Measurements from ENCODE around the gene REPS2. TPM values are rescaled to one million over a fixed set of nuclear protein-coding genes. Genes with fewer than 3 reads are reported as not detected.
A peak's percentile ranks its signal among the peaks of the same experiment; 100 is the strongest.

REPS2 gene
- total and polyA plus RNA-seq, 3 experiments from 2014 or later: 0.02 to 0.49 (median 0.11) TPM

DNA sequence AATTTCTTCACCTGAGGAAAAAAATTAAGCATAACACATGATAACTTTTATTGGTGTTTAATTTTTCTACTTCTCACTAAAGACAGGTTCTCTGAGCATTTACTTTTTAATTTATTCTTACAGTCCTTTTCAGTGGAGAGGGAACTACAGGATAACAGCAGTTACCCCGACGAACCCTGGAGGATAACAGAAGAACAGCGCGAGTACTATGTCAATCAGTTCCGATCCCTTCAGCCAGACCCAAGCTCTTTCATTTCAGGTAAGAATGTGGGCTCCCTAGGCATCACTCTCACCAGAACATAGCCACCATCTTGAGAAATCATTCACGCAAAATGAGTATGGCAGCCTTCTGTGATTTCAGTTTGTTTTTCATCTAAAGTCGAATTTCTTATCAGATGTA is 100.8 kb downstream of the REPS2 start:
- H3K4me3 Mint-ChIP-seq: no peak overlapping the region
- peaks cover 3 to 6% of the 10 kb centered on the region in 2 donors for H3K27me3 Mint-ChIP-seq
- H3K36me3 ChIP-seq (ENCODE audit: insufficient read depth, low read length): no peaks in the 10 kb centered on the region

DNA sequence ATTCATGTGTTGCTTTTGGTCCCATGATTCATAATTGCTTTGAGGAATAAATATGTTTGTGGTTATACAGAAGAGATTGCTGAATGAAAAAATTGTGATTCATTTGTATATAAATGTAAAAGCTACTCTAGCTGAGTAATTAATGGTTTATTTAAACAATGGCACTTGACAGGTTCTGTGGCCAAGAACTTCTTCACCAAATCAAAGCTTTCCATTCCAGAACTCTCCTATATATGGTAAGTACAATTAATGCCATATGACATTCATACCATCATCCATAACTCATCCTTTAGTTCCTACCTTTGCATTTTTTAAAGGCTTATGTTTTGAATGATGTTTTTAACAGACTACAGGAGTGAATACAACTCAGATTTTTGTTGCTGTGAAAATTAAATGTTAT is 105.8 kb downstream of the REPS2 start:
- Mint-ChIP-seq H3K36me3 (no peaks in the 10 kb centered on the region), H3K27me3 (peaks cover 0 to 3% of the 10 kb centered on the region in 2 donors)
- CTCF ChIA-PET: no interaction called here

More for the DNA sequence above, 100.8 kb downstream of the REPS2 start:
- Histone ChIP-seq H3K9me3 (ENCODE audit: low read length) (no peaks in the 10 kb centered on the region), H3K27me3 (ENCODE audit: insufficient read depth, low read length, poor library complexity, severe bottlenecking) (no peaks in the 10 kb centered on the region), H3K27ac (ENCODE audit: low read depth, low read length) (no peak overlapping the region), H3K4me1 (ENCODE audit: insufficient read depth, low read length) (no peaks in the 10 kb centered on the region), H3K4me3 (ENCODE audit: low read length) (no peak overlapping the region)
- Mint-ChIP-seq H3K4me1 (no peaks in the 10 kb centered on the region), H3K9me3 (no peaks in the 10 kb centered on the region), H3K27ac (no peak overlapping the region), H3K36me3 (no peaks in the 10 kb centered on the region)
- no peak for DNase-seq
- ChIA-PET POLR2A (no interaction called here), CTCF (interaction anchor here (0.8 to 1.2 kb wide), 7 partner anchors 9 to 221 kb away, joined by 3 to 4 read pairs (median 3); no protein-coding TSS in a partner anchor)

DNA sequence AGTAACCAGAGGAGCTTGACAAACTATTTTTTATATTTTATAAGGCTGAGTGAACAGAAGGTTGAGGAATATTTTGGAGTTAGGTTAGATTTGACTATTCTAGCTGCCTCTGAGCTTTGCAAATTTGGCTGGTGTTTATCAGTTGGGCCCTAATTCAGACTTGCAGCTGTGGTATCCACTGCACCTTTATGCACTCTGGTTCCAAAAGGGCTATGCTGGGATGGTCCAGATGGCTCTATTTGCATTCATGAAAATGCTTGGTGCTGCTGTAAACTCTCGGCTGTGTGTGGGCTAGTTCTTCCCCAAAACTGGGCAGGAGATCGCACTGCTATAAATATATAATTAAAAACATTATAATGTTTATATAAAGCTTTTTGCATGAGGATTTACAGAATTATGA is 106.3 kb downstream of the REPS2 start:
- H3K36me3 ChIP-seq (ENCODE audit: insufficient read depth, low read length): no peaks in the 10 kb centered on the region
- H3K27me3 ChIP-seq (ENCODE audit: insufficient read depth, low read length, poor library complexity, severe bottlenecking): no peaks in the 10 kb centered on the region
- H3K27ac ChIP-seq (ENCODE audit: low read depth, low read length): no peak overlapping the region
- Mint-ChIP-seq H3K27ac (peak overlapping the region in 1 of 8 donors; percentile 31), H3K9me3 (no peaks in the 10 kb centered on the region), H3K4me3 (no peak overlapping the region), H3K36me3 (no peaks in the 10 kb centered on the region), H3K27me3 (peaks cover 0 to 3% of the 10 kb centered on the region in 2 donors), H3K4me1 (no peaks in the 10 kb centered on the region)
- H3K9me3 ChIP-seq (ENCODE audit: low read length): no peaks in the 10 kb centered on the region
- H3K4me1 ChIP-seq (ENCODE audit: insufficient read depth, low read length): no peaks in the 10 kb centered on the region
- no peak for DNase-seq
- CTCF ChIA-PET: no interaction called here
- POLR2A ChIA-PET: no interaction called here
- no peak overlapping the region for H3K4me3 ChIP-seq (ENCODE audit: low read length)

More for the DNA sequence above, 105.8 kb downstream of the REPS2 start:
- POLR2A ChIA-PET: no interaction called here
- DNase-seq: no peak
- Histone ChIP-seq H3K4me3 (ENCODE audit: low read length) (no peak overlapping the region), H3K36me3 (ENCODE audit: insufficient read depth, low read length) (no peaks in the 10 kb centered on the region), H3K9me3 (ENCODE audit: low read length) (no peaks in the 10 kb centered on the region), H3K27me3 (ENCODE audit: insufficient read depth, low read length, poor library complexity, severe bottlenecking) (no peaks in the 10 kb centered on the region), H3K27ac (ENCODE audit: low read depth, low read length) (no peak overlapping the region), H3K4me1 (ENCODE audit: insufficient read depth, low read length) (no peaks in the 10 kb centered on the region)
- H3K27ac Mint-ChIP-seq: no peak overlapping the region
- no peaks in the 10 kb centered on the region for H3K4me1 Mint-ChIP-seq
- H3K4me3 Mint-ChIP-seq: no peak overlapping the region
- no peaks in the 10 kb centered on the region for H3K9me3 Mint-ChIP-seq

DNA sequence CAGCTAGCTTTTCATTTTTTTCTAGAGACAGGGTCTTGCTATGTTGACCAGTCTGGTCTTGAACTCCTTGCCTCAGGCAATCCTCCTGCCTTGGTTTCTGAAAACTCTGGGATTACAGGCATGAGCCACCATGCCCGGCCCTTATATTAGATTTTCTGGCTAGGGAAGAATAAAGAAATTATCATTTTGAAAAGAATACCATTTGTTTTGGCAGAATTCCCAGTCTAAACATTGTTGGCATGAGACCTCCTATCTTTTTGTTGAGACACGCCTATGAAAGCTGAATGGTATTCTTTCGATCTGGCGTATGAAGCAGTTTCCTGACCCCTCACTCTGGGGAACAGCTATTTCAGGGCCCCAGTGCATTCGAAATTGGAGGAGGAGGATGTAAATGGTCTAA is 107.0 kb downstream of the REPS2 start:
- H3K27me3 Mint-ChIP-seq: peaks cover 0 to 3% of the 10 kb centered on the region in 2 donors
- H3K27ac Mint-ChIP-seq: no peak overlapping the region
- DNase-seq: no peak
- H3K36me3 Mint-ChIP-seq: no peaks in the 10 kb centered on the region
- POLR2A ChIA-PET: no interaction called here
- no peaks in the 10 kb centered on the region for H3K4me1 Mint-ChIP-seq
- CTCF ChIA-PET: no interaction called here
- no peaks in the 10 kb centered on the region for H3K9me3 Mint-ChIP-seq
- no peak overlapping the region for H3K4me3 ChIP-seq (ENCODE audit: low read length)
- H3K36me3 ChIP-seq (ENCODE audit: insufficient read depth, low read length): no peaks in the 10 kb centered on the region
- H3K4me3 Mint-ChIP-seq: no peak overlapping the region
- no peaks in the 10 kb centered on the region for H3K9me3 ChIP-seq (ENCODE audit: low read length)
- no peaks in the 10 kb centered on the region for H3K4me1 ChIP-seq (ENCODE audit: insufficient read depth, low read length)
- no peaks in the 10 kb centered on the region for H3K27me3 ChIP-seq (ENCODE audit: insufficient read depth, low read length, poor library complexity, severe bottlenecking)
- no peak overlapping the region for H3K27ac ChIP-seq (ENCODE audit: low read depth, low read length)

DNA sequence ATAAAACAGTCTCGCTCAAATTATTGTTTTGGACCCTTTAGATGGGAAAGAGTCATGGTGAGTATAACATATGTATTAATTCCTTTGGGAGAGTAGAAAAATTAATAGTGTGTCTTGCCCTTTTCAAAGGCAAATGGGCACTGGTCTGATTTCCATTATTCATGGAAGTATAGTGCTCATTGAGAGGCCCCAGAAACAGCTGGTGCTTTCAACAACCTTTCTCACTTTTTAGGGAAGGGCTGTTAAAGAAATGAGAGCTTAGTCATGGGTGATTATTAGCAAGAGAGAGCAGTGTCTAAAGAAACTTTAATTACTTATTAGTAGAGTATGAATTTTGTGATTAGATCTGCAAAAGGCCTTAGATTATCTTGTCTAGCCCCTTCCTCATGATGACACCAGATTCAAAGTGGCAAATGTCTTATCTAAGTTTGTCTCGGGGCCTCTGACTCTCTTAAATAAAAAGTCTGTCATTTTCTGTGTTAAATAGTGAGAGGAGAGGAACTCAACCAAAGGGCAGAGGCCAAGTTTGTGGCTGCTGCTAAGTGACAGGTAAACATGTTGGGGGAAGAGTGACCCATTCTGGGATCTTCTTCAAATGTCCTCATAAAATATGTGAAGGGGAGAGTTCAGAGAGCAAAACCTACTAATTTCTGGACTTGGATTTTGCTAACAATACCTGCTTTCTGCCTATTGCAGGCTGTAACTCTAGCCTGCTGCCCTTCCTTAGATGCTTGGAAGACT is 110.6 kb downstream of the REPS2 start:
- POLR2A ChIA-PET: no interaction called here
- Mint-ChIP-seq H3K36me3 (no peaks in the 10 kb centered on the region), H3K27me3 (peaks cover 0 to 8% of the 10 kb centered on the region in 2 donors), H3K9me3 (no peaks in the 10 kb centered on the region), H3K4me3 (no peak overlapping the region), H3K4me1 (no peaks in the 10 kb centered on the region), H3K27ac (no peak overlapping the region)
- H3K27me3 ChIP-seq (ENCODE audit: insufficient read depth, low read length, poor library complexity, severe bottlenecking): no peaks in the 10 kb centered on the region
- H3K4me3 ChIP-seq (ENCODE audit: low read length): no peak overlapping the region
- DNase-seq: no peak
- no peaks in the 10 kb centered on the region for H3K36me3 ChIP-seq (ENCODE audit: insufficient read depth, low read length)
- no peaks in the 10 kb centered on the region for H3K4me1 ChIP-seq (ENCODE audit: insufficient read depth, low read length)
- CTCF ChIA-PET: no interaction called here
- no peak overlapping the region for H3K27ac ChIP-seq (ENCODE audit: low read depth, low read length)
- H3K9me3 ChIP-seq (ENCODE audit: low read length): no peaks in the 10 kb centered on the region

DNA sequence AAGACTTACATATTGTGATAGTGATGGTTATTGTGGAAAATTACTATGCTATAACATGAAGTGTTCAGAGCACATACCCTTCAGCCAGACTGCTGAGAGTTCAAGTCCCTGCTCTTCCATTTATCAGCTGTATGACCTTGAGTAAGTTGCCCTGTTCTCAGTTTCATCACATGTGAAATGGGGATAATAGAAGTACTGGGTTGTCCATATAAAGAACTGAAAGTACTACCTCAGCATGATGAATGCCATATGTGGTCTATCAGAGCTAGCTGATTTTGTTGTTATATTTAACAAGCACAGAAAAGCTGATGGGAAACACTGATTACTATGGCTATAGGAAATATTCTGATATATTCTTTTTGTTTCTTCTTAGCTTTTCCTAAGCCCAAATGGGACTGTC is 115.6 kb downstream of the REPS2 start:
- H3K9me3 ChIP-seq (ENCODE audit: low read length): no peaks in the 10 kb centered on the region
- ChIA-PET CTCF (no interaction called here), POLR2A (no interaction called here)
- no peaks in the 10 kb centered on the region for H3K9me3 Mint-ChIP-seq
- no peaks in the 10 kb centered on the region for H3K4me1 Mint-ChIP-seq
- H3K4me3 ChIP-seq (ENCODE audit: low read length): no peak overlapping the region
- no peaks in the 10 kb centered on the region for H3K36me3 Mint-ChIP-seq
- no peak overlapping the region for H3K27ac ChIP-seq (ENCODE audit: low read depth, low read length)
- H3K27me3 ChIP-seq (ENCODE audit: insufficient read depth, low read length, poor library complexity, severe bottlenecking): no peaks in the 10 kb centered on the region
- DNase-seq: no peak
- no peaks in the 10 kb centered on the region for H3K36me3 ChIP-seq (ENCODE audit: insufficient read depth, low read length)
- H3K27me3 Mint-ChIP-seq: peaks cover 0 to 11% of the 10 kb centered on the region in 2 donors
- no peaks in the 10 kb centered on the region for H3K4me1 ChIP-seq (ENCODE audit: insufficient read depth, low read length)
- no peak overlapping the region for H3K4me3 Mint-ChIP-seq
- no peak overlapping the region for H3K27ac Mint-ChIP-seq

DNA sequence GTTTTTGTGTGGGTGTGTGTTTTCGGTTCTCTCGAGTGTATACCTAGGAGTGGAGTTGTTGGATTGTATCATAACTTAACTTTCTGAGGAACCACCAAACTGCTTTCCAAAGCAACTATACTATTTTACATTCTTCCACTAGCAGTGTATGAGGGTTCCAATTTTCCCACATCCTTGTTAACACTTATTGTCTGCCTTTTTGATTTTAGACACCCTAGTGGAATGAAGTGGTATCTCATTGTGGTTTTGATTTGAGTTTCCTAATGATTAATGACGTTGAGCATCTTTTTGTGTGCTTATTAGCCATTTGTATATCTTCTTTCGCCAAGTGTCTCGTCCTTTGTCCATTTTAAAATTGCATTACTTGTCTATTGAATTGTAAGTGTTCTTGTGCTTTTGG is 118.6 kb downstream of the REPS2 start:
- no peaks in the 10 kb centered on the region for H3K36me3 ChIP-seq (ENCODE audit: insufficient read depth, low read length)
- no peaks in the 10 kb centered on the region for H3K4me1 Mint-ChIP-seq
- no peak overlapping the region for H3K4me3 ChIP-seq (ENCODE audit: low read length)
- no peaks in the 10 kb centered on the region for H3K36me3 Mint-ChIP-seq
- no peak overlapping the region for H3K4me3 Mint-ChIP-seq
- H3K4me1 ChIP-seq (ENCODE audit: insufficient read depth, low read length): no peaks in the 10 kb centered on the region
- CTCF ChIA-PET: interaction anchor here (0.6 kb wide), 1 partner anchor 174 kb away, joined by 3 read pairs; no protein-coding TSS in a partner anchor
- no peak overlapping the region for H3K27ac ChIP-seq (ENCODE audit: low read depth, low read length)
- H3K9me3 ChIP-seq (ENCODE audit: low read length): no peaks in the 10 kb centered on the region
- H3K9me3 Mint-ChIP-seq: no peaks in the 10 kb centered on the region
- peaks cover 0 to 7% of the 10 kb centered on the region in 2 donors for H3K27me3 Mint-ChIP-seq
- no peaks in the 10 kb centered on the region for H3K27me3 ChIP-seq (ENCODE audit: insufficient read depth, low read length, poor library complexity, severe bottlenecking)
- POLR2A ChIA-PET: no interaction called here
- no peak overlapping the region for H3K27ac Mint-ChIP-seq
- DNase-seq: no peak

DNA sequence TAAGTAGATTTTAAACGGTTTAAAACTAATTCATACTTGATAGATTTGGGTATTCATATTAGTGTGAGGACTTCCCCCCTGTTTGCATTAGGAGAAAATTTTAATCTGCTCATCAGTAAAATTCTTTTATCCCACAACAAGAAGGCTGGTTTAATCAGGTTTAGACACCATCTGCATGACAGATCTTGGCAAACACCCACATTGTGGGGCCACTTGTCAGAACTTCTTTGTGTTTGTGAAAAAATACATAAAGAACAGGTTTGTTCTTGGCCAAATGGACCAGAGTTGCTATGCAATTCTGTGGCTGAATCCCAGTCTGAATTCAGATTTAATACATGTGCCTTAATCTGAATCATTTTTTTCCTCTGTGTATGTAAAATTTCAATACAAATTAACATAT is 121.1 kb downstream of the REPS2 start:
- Histone ChIP-seq H3K4me1 (ENCODE audit: insufficient read depth, low read length) (no peaks in the 10 kb centered on the region), H3K36me3 (ENCODE audit: insufficient read depth, low read length) (no peaks in the 10 kb centered on the region), H3K27ac (ENCODE audit: low read depth, low read length) (no peak overlapping the region), H3K9me3 (ENCODE audit: low read length) (no peaks in the 10 kb centered on the region), H3K4me3 (ENCODE audit: low read length) (no peak overlapping the region), H3K27me3 (ENCODE audit: insufficient read depth, low read length, poor library complexity, severe bottlenecking) (no peaks in the 10 kb centered on the region)
- no peaks in the 10 kb centered on the region for H3K9me3 Mint-ChIP-seq
- no peak for DNase-seq
- no peaks in the 10 kb centered on the region for H3K4me1 Mint-ChIP-seq
- ChIA-PET POLR2A (no interaction called here), CTCF (no interaction called here)
- peaks cover 2 to 6% of the 10 kb centered on the region in 2 donors for H3K27me3 Mint-ChIP-seq
- no peak overlapping the region for H3K4me3 Mint-ChIP-seq
- H3K27ac Mint-ChIP-seq: no peak overlapping the region
- no peaks in the 10 kb centered on the region for H3K36me3 Mint-ChIP-seq

All from CD8-positive, alpha-beta memory T cell (primary cell).